Measurements from ENCODE around the gene LSM7. TPM values are rescaled to one million over a fixed set of nuclear protein-coding genes. Genes with fewer than 3 reads are reported as not detected.
A peak's percentile ranks its signal among the peaks of the same experiment; 100 is the strongest.

The LSM7 gene
- polyA plus RNA-seq, 3 donors = 98.6 to 312 (median 132) TPM

GRCh38 chr19:2290441-2291184, 37.8 kb downstream of the LSM7 start:
- H3K4me1 ChIP-seq (ENCODE audit: control insufficient read depth in 1 of 2, insufficient read depth in 2 of 2, low read length in 2 of 2) = peaks cover 52 to 84% of the 10 kb centered on the region in 2 donors
- no peaks in the 10 kb centered on the region for H3K27me3 ChIP-seq (ENCODE audit: control insufficient read depth in 2 of 2, insufficient read depth in 2 of 2, low read length in 2 of 2)
- H3K4me3 Mint-ChIP-seq = peak overlapping the region; percentile 84 to 87
- H3K79me2 ChIP-seq (ENCODE audit: insufficient read depth, low read length) = peaks cover 43% of the 10 kb centered on the region
- no peak for DNase-seq
- 1% methylated on average over 82 of the region's 82 CpGs for WGBS (ENCODE audit: insufficient coverage)
- H3K4me1 Mint-ChIP-seq = peaks cover 73% of the 10 kb centered on the region
- peak overlapping the region; percentile 92 for H3K9ac ChIP-seq (ENCODE audit: insufficient read depth, low read length, poor library complexity, severe bottlenecking)
- peak overlapping the region in 1 of 2 donors; percentile 96 for H3K27ac ChIP-seq (ENCODE audit: low read depth in 1 of 2, low read length in 2 of 2)
- no peak for TF ChIP-seq CTCF (IDR thresholded peaks at IDR 0.05)
- peaks cover 52% of the 10 kb centered on the region for H4K20me1 ChIP-seq (ENCODE audit: insufficient read depth, low read length)
- H2AFZ ChIP-seq (ENCODE audit: insufficient read depth, low read depth, low read length, poor library complexity, severe bottlenecking) = peak overlapping the region; percentile 59
- H3K27me3 Mint-ChIP-seq (ENCODE audit: low read depth in 3 of 3) = peaks cover 2 to 16% (median 13%) of the 10 kb centered on the region in 3 donors
- peak overlapping the region; percentile 85 for H3K4me2 ChIP-seq (replicated peaks; ENCODE audit: extremely low read depth, low read length, poor library complexity, severe bottlenecking)
- H3K9me3 ChIP-seq (replicated peaks in 1 of 2; ENCODE audit: control insufficient read depth in 1 of 2, insufficient read depth in 1 of 2, low read length in 2 of 2) = no peaks in the 10 kb centered on the region
- H3K27ac Mint-ChIP-seq = peak overlapping the region in 6 of 7 donors; percentile 20 to 96 (median 54)
- peaks cover 25 to 41% of the 10 kb centered on the region in 2 donors for H3K36me3 Mint-ChIP-seq
- H3K9me3 Mint-ChIP-seq = peaks cover 0 to 3% (median 0%) of the 10 kb centered on the region in 7 donors
- H3K4me3 ChIP-seq (replicated peaks in 1 of 3; ENCODE audit: low read depth in 2 of 3, low read length in 3 of 3) = peak overlapping the region; percentile 38 to 82 (median 58)
- peaks cover 14 to 32% of the 10 kb centered on the region in 2 donors for H3K36me3 ChIP-seq (replicated peaks in 1 of 2; ENCODE audit: control insufficient read depth in 1 of 2, insufficient read depth in 2 of 2, low read length in 2 of 2)
- intact Hi-C loops (cut with micrococcal nuclease) = no loop called here

DNA sequence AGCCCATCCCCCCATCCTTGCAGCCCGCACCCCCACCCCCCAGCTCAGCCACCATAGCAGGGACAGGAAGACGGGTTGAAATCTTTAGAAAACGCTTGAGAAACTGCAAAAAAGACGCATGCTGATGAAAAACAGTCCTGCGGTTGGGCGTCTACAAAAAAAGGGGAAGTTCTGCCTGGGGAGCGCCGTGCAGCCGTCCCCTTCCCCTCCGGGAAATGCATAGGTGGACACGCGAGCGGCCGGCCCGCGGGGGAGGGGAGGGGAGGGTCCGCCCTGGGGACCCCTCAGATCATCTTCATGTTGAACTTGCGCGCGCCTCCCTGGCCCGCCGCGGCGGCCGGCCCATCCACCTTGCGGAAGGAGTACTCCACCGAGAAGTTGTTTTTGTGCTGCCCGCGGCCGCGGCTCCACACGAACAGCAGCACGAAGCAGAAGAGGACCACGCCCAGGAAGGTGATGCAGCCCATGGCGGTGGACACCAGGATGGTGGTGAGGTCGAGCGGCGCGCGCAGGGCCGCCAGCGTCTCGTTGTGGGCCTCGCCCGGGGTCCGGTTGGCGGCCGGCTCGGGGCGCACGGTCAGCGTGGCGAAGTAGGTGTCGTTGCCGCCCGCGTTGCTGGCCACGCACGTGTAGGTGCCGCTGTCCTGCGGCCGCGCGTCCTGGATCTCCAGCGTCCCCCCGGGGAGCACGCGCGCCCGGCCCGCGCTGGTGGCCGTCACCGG, 38.5 kb downstream of the LSM7 start:
- no peaks in the 10 kb centered on the region for H3K9me3 ChIP-seq (replicated peaks in 1 of 2; ENCODE audit: control insufficient read depth in 1 of 2, insufficient read depth in 1 of 2, low read length in 2 of 2)
- H3K36me3 ChIP-seq (replicated peaks in 1 of 2; ENCODE audit: control insufficient read depth in 1 of 2, insufficient read depth in 2 of 2, low read length in 2 of 2) = peaks cover 9 to 24% of the 10 kb centered on the region in 2 donors
- intact Hi-C loops (cut with micrococcal nuclease) = loop anchor here in 1 of 2 donors (10.0 kb wide), 1 partner anchor 105 kb away; no protein-coding TSS in a partner anchor
- peak overlapping the region; percentile 92 for H3K9ac ChIP-seq (ENCODE audit: insufficient read depth, low read length, poor library complexity, severe bottlenecking)
- peak overlapping the region; percentile 85 for H3K4me2 ChIP-seq (replicated peaks; ENCODE audit: extremely low read depth, low read length, poor library complexity, severe bottlenecking)
- TF ChIP-seq CTCF (IDR thresholded peaks at IDR 0.05) = no peak
- H3K4me1 ChIP-seq (ENCODE audit: control insufficient read depth in 1 of 2, insufficient read depth in 2 of 2, low read length in 2 of 2) = peaks cover 52 to 86% of the 10 kb centered on the region in 2 donors
- H3K79me2 ChIP-seq (ENCODE audit: insufficient read depth, low read length) = peaks cover 43% of the 10 kb centered on the region
- peak overlapping the region; percentile 38 to 82 (median 65) for H3K4me3 ChIP-seq (replicated peaks in 1 of 3; ENCODE audit: low read depth in 2 of 3, low read length in 3 of 3)
- peak overlapping the region; percentile 59 for H2AFZ ChIP-seq (ENCODE audit: insufficient read depth, low read depth, low read length, poor library complexity, severe bottlenecking)
- peaks cover 45% of the 10 kb centered on the region for H4K20me1 ChIP-seq (ENCODE audit: insufficient read depth, low read length)
- H3K27ac ChIP-seq (ENCODE audit: low read depth in 1 of 2, low read length in 2 of 2) = peak overlapping the region; percentile 79 to 96
- Mint-ChIP-seq H3K4me3 (peak overlapping the region; percentile 82 to 91), H3K27me3 (ENCODE audit: low read depth in 3 of 3) (peaks cover 4 to 17% (median 13%) of the 10 kb centered on the region in 3 donors), H3K27ac (peak overlapping the region; percentile 87 to 97 (median 96)), H3K9me3 (peaks cover 0 to 3% (median 0%) of the 10 kb centered on the region in 7 donors), H3K4me1 (peaks cover 70% of the 10 kb centered on the region), H3K36me3 (peaks cover 19 to 37% of the 10 kb centered on the region in 2 donors)
- under 1% methylated on average over 65 of the region's 74 CpGs for WGBS (ENCODE audit: insufficient coverage)
- DNase-seq = peak; percentile 89 to 92 (median 89)
- H3K27me3 ChIP-seq (ENCODE audit: control insufficient read depth in 2 of 2, insufficient read depth in 2 of 2, low read length in 2 of 2) = no peaks in the 10 kb centered on the region

Data from CD14-positive monocyte (primary cell).